ENCODE results near the gene REV3L. TPM values are rescaled to one million over a fixed set of nuclear protein-coding genes. Genes with fewer than 3 reads are reported as not detected.

The REV3L gene
- total and polyA plus RNA-seq, 2 of the 13 experiments (the other 11 are each of a cell fraction or from before 2014, with no cell fraction given) = 12.8 to 31.3 TPM

DNA sequence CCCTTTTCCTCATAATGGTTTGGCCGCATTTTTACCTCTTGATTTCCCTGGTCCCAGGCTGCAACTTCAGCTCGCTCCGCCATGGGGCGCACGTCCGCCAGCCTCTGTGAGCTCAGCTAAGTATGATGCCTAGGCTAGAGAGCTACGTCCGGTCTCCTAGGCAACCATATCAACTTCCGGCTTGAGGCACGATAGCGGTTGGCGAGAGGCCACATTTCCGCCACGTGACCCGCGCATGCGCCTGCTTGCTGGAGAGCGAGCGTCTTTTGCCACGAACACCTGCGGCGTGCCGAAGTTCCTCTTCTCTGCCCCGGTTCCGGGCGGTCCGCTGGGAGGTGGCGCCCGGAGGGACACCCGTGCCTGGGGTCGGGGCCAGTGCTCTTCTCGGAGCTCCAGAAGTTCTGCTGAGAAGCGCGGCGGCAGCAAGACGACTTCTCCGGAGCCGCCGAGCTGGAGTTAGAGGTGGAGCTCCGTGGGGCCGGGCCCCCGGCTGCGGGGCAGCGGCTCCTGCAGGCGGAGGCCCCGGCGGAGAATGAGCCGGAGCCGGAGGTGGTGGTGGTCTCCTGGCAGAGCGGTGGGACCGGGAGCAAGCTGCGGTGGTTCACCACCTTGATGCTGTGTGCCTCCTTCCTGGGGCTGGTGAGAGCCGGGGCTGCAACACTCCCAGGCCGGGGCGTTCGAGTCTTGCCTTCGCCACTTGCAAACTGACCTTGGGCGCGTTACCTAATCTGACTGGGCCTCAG, 223.8 kb downstream of the REV3L start (continued):
- TF ChIP-seq, protein P1, sequence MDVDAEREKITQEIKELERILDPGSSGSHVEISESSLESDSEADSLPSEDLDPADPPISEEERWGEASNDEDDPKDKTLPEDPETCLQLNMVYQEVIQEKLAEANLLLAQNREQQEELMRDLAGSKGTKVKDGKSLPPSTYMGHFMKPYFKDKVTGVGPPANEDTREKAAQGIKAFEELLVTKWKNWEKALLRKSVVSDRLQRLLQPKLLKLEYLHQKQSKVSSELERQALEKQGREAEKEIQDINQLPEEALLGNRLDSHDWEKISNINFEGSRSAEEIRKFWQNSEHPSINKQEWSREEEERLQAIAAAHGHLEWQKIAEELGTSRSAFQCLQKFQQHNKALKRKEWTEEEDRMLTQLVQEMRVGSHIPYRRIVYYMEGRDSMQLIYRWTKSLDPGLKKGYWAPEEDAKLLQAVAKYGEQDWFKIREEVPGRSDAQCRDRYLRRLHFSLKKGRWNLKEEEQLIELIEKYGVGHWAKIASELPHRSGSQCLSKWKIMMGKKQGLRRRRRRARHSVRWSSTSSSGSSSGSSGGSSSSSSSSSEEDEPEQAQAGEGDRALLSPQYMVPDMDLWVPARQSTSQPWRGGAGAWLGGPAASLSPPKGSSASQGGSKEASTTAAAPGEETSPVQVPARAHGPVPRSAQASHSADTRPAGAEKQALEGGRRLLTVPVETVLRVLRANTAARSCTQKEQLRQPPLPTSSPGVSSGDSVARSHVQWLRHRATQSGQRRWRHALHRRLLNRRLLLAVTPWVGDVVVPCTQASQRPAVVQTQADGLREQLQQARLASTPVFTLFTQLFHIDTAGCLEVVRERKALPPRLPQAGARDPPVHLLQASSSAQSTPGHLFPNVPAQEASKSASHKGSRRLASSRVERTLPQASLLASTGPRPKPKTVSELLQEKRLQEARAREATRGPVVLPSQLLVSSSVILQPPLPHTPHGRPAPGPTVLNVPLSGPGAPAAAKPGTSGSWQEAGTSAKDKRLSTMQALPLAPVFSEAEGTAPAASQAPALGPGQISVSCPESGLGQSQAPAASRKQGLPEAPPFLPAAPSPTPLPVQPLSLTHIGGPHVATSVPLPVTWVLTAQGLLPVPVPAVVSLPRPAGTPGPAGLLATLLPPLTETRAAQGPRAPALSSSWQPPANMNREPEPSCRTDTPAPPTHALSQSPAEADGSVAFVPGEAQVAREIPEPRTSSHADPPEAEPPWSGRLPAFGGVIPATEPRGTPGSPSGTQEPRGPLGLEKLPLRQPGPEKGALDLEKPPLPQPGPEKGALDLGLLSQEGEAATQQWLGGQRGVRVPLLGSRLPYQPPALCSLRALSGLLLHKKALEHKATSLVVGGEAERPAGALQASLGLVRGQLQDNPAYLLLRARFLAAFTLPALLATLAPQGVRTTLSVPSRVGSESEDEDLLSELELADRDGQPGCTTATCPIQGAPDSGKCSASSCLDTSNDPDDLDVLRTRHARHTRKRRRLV (CRISPR knock-in tag; IDR thresholded peaks at IDR 0.05) = peak; percentile 64; the same call in 1 of the 2 replicates
- TF ChIP-seq, protein P2, sequence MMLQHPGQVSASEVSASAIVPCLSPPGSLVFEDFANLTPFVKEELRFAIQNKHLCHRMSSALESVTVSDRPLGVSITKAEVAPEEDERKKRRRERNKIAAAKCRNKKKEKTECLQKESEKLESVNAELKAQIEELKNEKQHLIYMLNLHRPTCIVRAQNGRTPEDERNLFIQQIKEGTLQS (CRISPR knock-in tag; IDR thresholded peaks at IDR 0.05) = no peak
- TF ChIP-seq ZNF572 (CRISPR knock-in tag; IDR thresholded peaks at IDR 0.05) = peak; percentile 70; the same call in 1 of the 2 replicates
- TF ChIP-seq ZNF329 (CRISPR knock-in tag; IDR thresholded peaks at IDR 0.05; ENCODE audit: low read depth) = no peak; the same call in 1 of the 2 replicates
- no peak; the same call in 1 of the 2 replicates for TF ChIP-seq ZSCAN12 (CRISPR knock-in tag; IDR thresholded peaks at IDR 0.05)
- TF ChIP-seq, protein P3, sequence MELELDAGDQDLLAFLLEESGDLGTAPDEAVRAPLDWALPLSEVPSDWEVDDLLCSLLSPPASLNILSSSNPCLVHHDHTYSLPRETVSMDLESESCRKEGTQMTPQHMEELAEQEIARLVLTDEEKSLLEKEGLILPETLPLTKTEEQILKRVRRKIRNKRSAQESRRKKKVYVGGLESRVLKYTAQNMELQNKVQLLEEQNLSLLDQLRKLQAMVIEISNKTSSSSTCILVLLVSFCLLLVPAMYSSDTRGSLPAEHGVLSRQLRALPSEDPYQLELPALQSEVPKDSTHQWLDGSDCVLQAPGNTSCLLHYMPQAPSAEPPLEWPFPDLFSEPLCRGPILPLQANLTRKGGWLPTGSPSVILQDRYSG (CRISPR knock-in tag; IDR thresholded peaks at IDR 0.05) = no peak
- no peak for TF ChIP-seq ZEB1 (IDR thresholded peaks at IDR 0.05; ENCODE audit: insufficient replicate concordance, low read depth)
- TF ChIP-seq ZBTB8A (CRISPR knock-in tag; IDR thresholded peaks at IDR 0.05; ENCODE audit: borderline replicate concordance, low read depth) = no peak
- peak; percentile 55 for TF ChIP-seq SP2 (CRISPR knock-in tag; IDR thresholded peaks at IDR 0.05)
- TF ChIP-seq SNAPC5 (CRISPR knock-in tag; IDR thresholded peaks at IDR 0.05; ENCODE audit: borderline replicate concordance) = no peak
- TF ChIP-seq MBD4 (IDR thresholded peaks at IDR 0.05; ENCODE audit: borderline replicate concordance, low read length) = no peak
- no peak for TF ChIP-seq NFE2L2 (IDR thresholded peaks at IDR 0.05; ENCODE audit: low read length)
- peak; percentile 62 for TF ChIP-seq NCOA2 (CRISPR knock-in tag; IDR thresholded peaks at IDR 0.05)
- TF ChIP-seq ZNF382 (CRISPR knock-in tag; IDR thresholded peaks at IDR 0.05; ENCODE audit: borderline replicate concordance) = no peak
- TF ChIP-seq, protein P4, sequence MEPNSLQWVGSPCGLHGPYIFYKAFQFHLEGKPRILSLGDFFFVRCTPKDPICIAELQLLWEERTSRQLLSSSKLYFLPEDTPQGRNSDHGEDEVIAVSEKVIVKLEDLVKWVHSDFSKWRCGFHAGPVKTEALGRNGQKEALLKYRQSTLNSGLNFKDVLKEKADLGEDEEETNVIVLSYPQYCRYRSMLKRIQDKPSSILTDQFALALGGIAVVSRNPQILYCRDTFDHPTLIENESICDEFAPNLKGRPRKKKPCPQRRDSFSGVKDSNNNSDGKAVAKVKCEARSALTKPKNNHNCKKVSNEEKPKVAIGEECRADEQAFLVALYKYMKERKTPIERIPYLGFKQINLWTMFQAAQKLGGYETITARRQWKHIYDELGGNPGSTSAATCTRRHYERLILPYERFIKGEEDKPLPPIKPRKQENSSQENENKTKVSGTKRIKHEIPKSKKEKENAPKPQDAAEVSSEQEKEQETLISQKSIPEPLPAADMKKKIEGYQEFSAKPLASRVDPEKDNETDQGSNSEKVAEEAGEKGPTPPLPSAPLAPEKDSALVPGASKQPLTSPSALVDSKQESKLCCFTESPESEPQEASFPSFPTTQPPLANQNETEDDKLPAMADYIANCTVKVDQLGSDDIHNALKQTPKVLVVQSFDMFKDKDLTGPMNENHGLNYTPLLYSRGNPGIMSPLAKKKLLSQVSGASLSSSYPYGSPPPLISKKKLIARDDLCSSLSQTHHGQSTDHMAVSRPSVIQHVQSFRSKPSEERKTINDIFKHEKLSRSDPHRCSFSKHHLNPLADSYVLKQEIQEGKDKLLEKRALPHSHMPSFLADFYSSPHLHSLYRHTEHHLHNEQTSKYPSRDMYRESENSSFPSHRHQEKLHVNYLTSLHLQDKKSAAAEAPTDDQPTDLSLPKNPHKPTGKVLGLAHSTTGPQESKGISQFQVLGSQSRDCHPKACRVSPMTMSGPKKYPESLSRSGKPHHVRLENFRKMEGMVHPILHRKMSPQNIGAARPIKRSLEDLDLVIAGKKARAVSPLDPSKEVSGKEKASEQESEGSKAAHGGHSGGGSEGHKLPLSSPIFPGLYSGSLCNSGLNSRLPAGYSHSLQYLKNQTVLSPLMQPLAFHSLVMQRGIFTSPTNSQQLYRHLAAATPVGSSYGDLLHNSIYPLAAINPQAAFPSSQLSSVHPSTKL (CRISPR knock-in tag; IDR thresholded peaks at IDR 0.05) = peak; percentile 69
- no peak for TF ChIP-seq KLF9 (CRISPR knock-in tag; IDR thresholded peaks at IDR 0.05; ENCODE audit: low read depth)
- peak; percentile 56; the same call in 1 of the 2 replicates for TF ChIP-seq NRL (CRISPR knock-in tag; IDR thresholded peaks at IDR 0.05; ENCODE audit: borderline replicate concordance)

All from HepG2 (cell line).